Keratinocyte (primary cell): ENCODE results near the gene SFSWAP. TPM values are rescaled to one million over a fixed set of nuclear protein-coding genes. Genes with fewer than 3 reads are reported as not detected.

Experiments
- DNase-seq: peaks from one replicate; pipeline ENCODE4 v3.0.0-alpha.2; 2011; ENCODE audit warnings: low read depth, missing footprints, low spot score
- FAIRE-seq: peaks from 2 replicates; lab custom pipeline; 2011; peaks lifted over from hg19 to GRCh38; lab: Jason Lieb, UNC
- H2AFZ ChIP-seq: 2 replicates; pipeline ENCODE4 v1.6.0; 2012; ENCODE audit warnings: low read length, control low read depth, inconsistent platforms; ENCODE audit not compliant: control insufficient read depth
- H3K27ac ChIP-seq: 2 replicates; pipeline ENCODE4 v1.5.1; 2011; ENCODE audit warnings: low read length; ENCODE audit not compliant: control insufficient read depth, insufficient read depth
- H3K27me3 ChIP-seq: 3 replicates; pipeline ENCODE4 v1.6.0; 2011; ENCODE audit warnings: low read length; ENCODE audit not compliant: control insufficient read depth, insufficient read depth; ENCODE audit errors: extremely low read depth
- H3K36me3 ChIP-seq, 2 experiments: 2 replicates in 1 of 2; 3 replicates in 1 of 2; pipeline ENCODE4 v1.5.1; 2011; ENCODE audit warnings: low read length in 2 of 2, mild to moderate bottlenecking in 1 of 2; ENCODE audit not compliant: control insufficient read depth in 2 of 2, insufficient read depth in 2 of 2; ENCODE audit errors: extremely low read depth in 1 of 2
- H3K4me1 ChIP-seq: 3 replicates; pipeline ENCODE4 v1.5.1; 2011; ENCODE audit warnings: low read length; ENCODE audit not compliant: control insufficient read depth, insufficient read depth; ENCODE audit errors: extremely low read depth
- H3K4me2 ChIP-seq: 3 replicates; pipeline ENCODE4 v1.6.0; 2011; ENCODE audit warnings: low read depth, low read length; ENCODE audit not compliant: control insufficient read depth, insufficient read depth; ENCODE audit errors: extremely low read depth
- H3K4me3 ChIP-seq, 3 experiments: fragments of 200-600 bp in 1 of 3; sonication (generic) in 1 of 3; 2 replicates in 2 of 3; 3 replicates in 1 of 3; pipeline ENCODE4 v1.5.1; 2011 to 2016; ENCODE audit warnings: low read length in 3 of 3, mild to moderate bottlenecking in 3 of 3, control low read depth in 2 of 3, inconsistent platforms in 1 of 3, low read depth in 1 of 3, mixed read lengths in 1 of 3, mixed run types in 1 of 3, moderate library complexity in 1 of 3; ENCODE audit not compliant: control insufficient read depth in 2 of 3, insufficient read depth in 2 of 3; ENCODE audit errors: extremely low read depth in 1 of 3
- H3K79me2 ChIP-seq: 2 replicates; pipeline ENCODE4 v1.6.0; 2012; ENCODE audit warnings: low read length; ENCODE audit not compliant: control insufficient read depth, insufficient read depth
- H3K9ac ChIP-seq: 3 replicates; pipeline ENCODE4 v1.6.0; 2011; ENCODE audit warnings: low read length; ENCODE audit not compliant: control insufficient read depth, insufficient read depth; ENCODE audit errors: extremely low read depth
- H3K9me1 ChIP-seq: 3 replicates; pipeline ENCODE4 v1.6.0; 2011; ENCODE audit warnings: low read length; ENCODE audit not compliant: control insufficient read depth, insufficient read depth; ENCODE audit errors: extremely low read depth
- H3K9me3 ChIP-seq: 2 replicates; pipeline ENCODE4 v1.5.1; 2012; ENCODE audit warnings: low read depth, low read length; ENCODE audit not compliant: control insufficient read depth
- H4K20me1 ChIP-seq: 3 replicates; pipeline ENCODE4 v1.6.0; 2011; ENCODE audit warnings: low read length; ENCODE audit not compliant: control insufficient read depth, insufficient read depth; ENCODE audit errors: extremely low read depth
- EZH2 ChIP-seq: IDR thresholded peaks from one replicate; pipeline ENCODE4 v1.6.1; 2012; ENCODE audit warnings: inconsistent platforms, mild to moderate bottlenecking, low read length, moderate library complexity
- dilution Hi-C: fragments of 300-500 bp; cut with MboI; formaldehyde crosslinking; loops from one replicate; pipeline ENCODE4 v1.7.0; 2020; ENCODE audit warnings: low sequenced_read_pairs; ENCODE audit not compliant: extremely low pct_ligation_motif_present
- polyA plus RNA-seq, 5 experiments: library from polyadenylated mRNA; depleted of rRNA in 3 of 5; stranded (reverse) in 3 of 5; stranded (forward) in 1 of 5; unstranded in 1 of 5; fragments of >200 nt; gene quantifications; 1 replicate in 1 of 5; 2 replicates in 3 of 5; 3 replicates in 1 of 5; pipeline versions ENCODE4 v1.2.1 to v1.2.3, GENCODE V29; 2011 to 2012; ENCODE audit warnings: missing spikeins in 2 of 5, low read depth in 1 of 5, low replicate concordance in 1 of 5
- TF ChIP-seq, protein P1 (sequence below), 3 experiments: IDR thresholded peaks in 1 of 3; conservative IDR thresholded peaks in 1 of 3; optimal IDR thresholded peaks in 1 of 3; 2 replicates in 2 of 3; 3 replicates in 1 of 3; pipeline versions ENCODE3 to v1.5.1; 2011; ENCODE audit warnings: low read length in 3 of 3, mild to moderate bottlenecking in 3 of 3, moderate library complexity in 2 of 3, control low read depth in 1 of 3, inconsistent platforms in 1 of 3; ENCODE audit not compliant: insufficient read depth in 2 of 3; ENCODE audit errors: extremely low read depth in 1 of 3

The SFSWAP gene
- polyA plus RNA-seq, 1 donor (not counting 4 experiments of a cell fraction or from before 2014, with no cell fraction given) = 13.1 TPM

GRCh38 chr12:131737150-131737827, 26.4 kb downstream of the SFSWAP start:
- peak; percentile 100 for FAIRE-seq
- H3K4me2 ChIP-seq = peak overlapping the region; percentile 73
- dilution Hi-C loops = no loop called here
- H3K9me3 ChIP-seq = no peaks in the 10 kb centered on the region
- H3K79me2 ChIP-seq = no peaks in the 10 kb centered on the region
- H3K27me3 ChIP-seq = no peaks in the 10 kb centered on the region
- DNase-seq = peak; percentile 54
- H3K4me3 ChIP-seq = peak overlapping the region in 1 of 3 experiments; percentile 43
- H3K9me1 ChIP-seq = no peaks in the 10 kb centered on the region
- peak overlapping the region; percentile 40 for H3K9ac ChIP-seq
- H3K4me1 ChIP-seq = peaks cover 10% of the 10 kb centered on the region
- no peak overlapping the region for H2AFZ ChIP-seq
- TF ChIP-seq, protein P1, sequence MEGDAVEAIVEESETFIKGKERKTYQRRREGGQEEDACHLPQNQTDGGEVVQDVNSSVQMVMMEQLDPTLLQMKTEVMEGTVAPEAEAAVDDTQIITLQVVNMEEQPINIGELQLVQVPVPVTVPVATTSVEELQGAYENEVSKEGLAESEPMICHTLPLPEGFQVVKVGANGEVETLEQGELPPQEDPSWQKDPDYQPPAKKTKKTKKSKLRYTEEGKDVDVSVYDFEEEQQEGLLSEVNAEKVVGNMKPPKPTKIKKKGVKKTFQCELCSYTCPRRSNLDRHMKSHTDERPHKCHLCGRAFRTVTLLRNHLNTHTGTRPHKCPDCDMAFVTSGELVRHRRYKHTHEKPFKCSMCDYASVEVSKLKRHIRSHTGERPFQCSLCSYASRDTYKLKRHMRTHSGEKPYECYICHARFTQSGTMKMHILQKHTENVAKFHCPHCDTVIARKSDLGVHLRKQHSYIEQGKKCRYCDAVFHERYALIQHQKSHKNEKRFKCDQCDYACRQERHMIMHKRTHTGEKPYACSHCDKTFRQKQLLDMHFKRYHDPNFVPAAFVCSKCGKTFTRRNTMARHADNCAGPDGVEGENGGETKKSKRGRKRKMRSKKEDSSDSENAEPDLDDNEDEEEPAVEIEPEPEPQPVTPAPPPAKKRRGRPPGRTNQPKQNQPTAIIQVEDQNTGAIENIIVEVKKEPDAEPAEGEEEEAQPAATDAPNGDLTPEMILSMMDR (optimal IDR thresholded peaks at IDR 0.05 in 1 of 3, IDR thresholded peaks at IDR 0.05 in 1 of 3, conservative IDR thresholded peaks at IDR 0.05 in 1 of 3; ENCODE audit: extremely low read depth in 1 of 3, insufficient read depth in 2 of 3, low read length in 3 of 3) = no peak
- no peak for TF ChIP-seq EZH2
- peaks cover 27 to 44% of the 10 kb centered on the region in 2 experiments for H3K36me3 ChIP-seq
- H4K20me1 ChIP-seq = no peaks in the 10 kb centered on the region
- peak overlapping the region; percentile 70 for H3K27ac ChIP-seq

GRCh38 chr12:131738196-131738595, 27.3 kb downstream of the SFSWAP start:
- FAIRE-seq = no peak
- no peak for TF ChIP-seq EZH2
- TF ChIP-seq, protein P1 (optimal IDR thresholded peaks at IDR 0.05 in 1 of 3, IDR thresholded peaks at IDR 0.05 in 1 of 3, conservative IDR thresholded peaks at IDR 0.05 in 1 of 3; ENCODE audit: extremely low read depth in 1 of 3, insufficient read depth in 2 of 3, low read length in 3 of 3) = no peak

More at GRCh38 chr12:131738196-131738595, 27.3 kb downstream of the SFSWAP start:
- peaks cover 26 to 41% of the 10 kb centered on the region in 2 experiments for H3K36me3 ChIP-seq
- no peaks in the 10 kb centered on the region for H3K79me2 ChIP-seq
- H3K9me1 ChIP-seq = no peaks in the 10 kb centered on the region
- no peak for DNase-seq
- H3K27me3 ChIP-seq = no peaks in the 10 kb centered on the region
- no peaks in the 10 kb centered on the region for H4K20me1 ChIP-seq
- no peaks in the 10 kb centered on the region for H3K9me3 ChIP-seq
- H2AFZ ChIP-seq = no peak overlapping the region
- no peak overlapping the region for H3K4me3 ChIP-seq
- no peak overlapping the region for H3K9ac ChIP-seq
- H3K27ac ChIP-seq = no peak overlapping the region
- peaks cover 10% of the 10 kb centered on the region for H3K4me1 ChIP-seq
- dilution Hi-C loops = no loop called here
- no peak overlapping the region for H3K4me2 ChIP-seq
